Measurements from ENCODE around the gene MTG1.
"Not testable (repeated sequence)": the region's sequence is repeated elsewhere in the genome, so short reads cannot be mapped to it uniquely, and the experiment has no call there.

The MTG1 gene

GRCh38 chr10:133401981-133402725 lies 8.2 kb downstream of the MTG1 start:
- no peak for DNase-seq

GRCh38 chr10:133403359-133403758 lies 9.4 kb downstream of the MTG1 start:
- no peak for DNase-seq

GRCh38 chr10:133403784-133404183 lies 9.8 kb downstream of the MTG1 start:
- no peak for DNase-seq

- DNase-seq: no peak
Measured at GRCh38 chr10:133405272-133405671, 11.3 kb downstream of the MTG1 start.

GRCh38 chr10:133405844-133406527 lies 12.0 kb downstream of the MTG1 start:
- DNase-seq: no peak

- no peak for DNase-seq
Measured at GRCh38 chr10:133411523-133412380, 17.8 kb downstream of the MTG1 start.

GRCh38 chr10:133412381-133412711 lies 18.4 kb downstream of the MTG1 start:
- DNase-seq: no peak

GRCh38 chr10:133414401-133414800 lies 20.4 kb downstream of the MTG1 start:
- not testable (repeated sequence) for DNase-seq

- DNase-seq: no peak
Measured at GRCh38 chr10:133415752-133416151, 21.8 kb downstream of the MTG1 start.

GRCh38 chr10:133418289-133418993 lies 24.5 kb downstream of the MTG1 start:
- no peak for DNase-seq

GRCh38 chr10:133419211-133419950 lies 25.4 kb downstream of the MTG1 start:
- no peak for DNase-seq

- DNase-seq: no peak
Measured at GRCh38 chr10:133420028-133420427, 26.1 kb downstream of the MTG1 start.

GRCh38 chr10:133420579-133420978 lies 26.6 kb downstream of the MTG1 start:
- no peak for DNase-seq

- no peak for DNase-seq
Measured at GRCh38 chr10:133421336-133422222, 27.6 kb downstream of the MTG1 start.

GRCh38 chr10:133422223-133422806 lies 28.4 kb downstream of the MTG1 start:
- no peak for DNase-seq

- no peak for DNase-seq
Measured at GRCh38 chr10:133422807-133423771, 29.1 kb downstream of the MTG1 start.

- not testable (repeated sequence) for DNase-seq
Measured at GRCh38 chr10:133424102-133424501, 30.1 kb downstream of the MTG1 start.

- not testable (repeated sequence) for DNase-seq
Measured at GRCh38 chr10:133424601-133425000, 30.6 kb downstream of the MTG1 start, which contains the start of gene SPRN. Gene SPRN, minus strand, starts transcription at chr10:133424625. Its CDS starts 944 bp downstream, at chr10:133423681.

- DNase-seq: not testable (repeated sequence)
Measured at GRCh38 chr10:133429571-133429970, 35.6 kb downstream of the MTG1 start.

Data from NCI-H1694 treated with DMSO at 0.1 percent for 48 hours (cell line).